KOPT-K1 (cell line): ENCODE measurements around the gene TRAPPC6A.
A peak's percentile ranks its signal among the peaks of the same experiment; 100 is the strongest.

Source experiments
- H3K27ac ChIP-seq: fragments of 200-600 bp; sonication (generic); 2 replicates; pipeline ENCODE4 v1.5.1; 2016; ENCODE audit warnings: antibody characterized with exemption, mild to moderate bottlenecking, low read depth, low read length; ENCODE audit not compliant: poor library complexity, severe bottlenecking
- H3K36me3 ChIP-seq: fragments of 200-600 bp; sonication (generic); 2 replicates; pipeline ENCODE4 v1.5.1; 2017; ENCODE audit warnings: antibody characterized with exemption, mild to moderate bottlenecking, low read length, moderate library complexity; ENCODE audit not compliant: insufficient read depth
- H3K9me3 ChIP-seq: fragments of 200-600 bp; sonication (generic); 2 replicates; pipeline ENCODE4 v1.5.1; 2017; ENCODE audit warnings: antibody characterized with exemption, low read length, mild to moderate bottlenecking; ENCODE audit not compliant: insufficient read depth, poor library complexity, severe bottlenecking

The TRAPPC6A gene

DNA sequence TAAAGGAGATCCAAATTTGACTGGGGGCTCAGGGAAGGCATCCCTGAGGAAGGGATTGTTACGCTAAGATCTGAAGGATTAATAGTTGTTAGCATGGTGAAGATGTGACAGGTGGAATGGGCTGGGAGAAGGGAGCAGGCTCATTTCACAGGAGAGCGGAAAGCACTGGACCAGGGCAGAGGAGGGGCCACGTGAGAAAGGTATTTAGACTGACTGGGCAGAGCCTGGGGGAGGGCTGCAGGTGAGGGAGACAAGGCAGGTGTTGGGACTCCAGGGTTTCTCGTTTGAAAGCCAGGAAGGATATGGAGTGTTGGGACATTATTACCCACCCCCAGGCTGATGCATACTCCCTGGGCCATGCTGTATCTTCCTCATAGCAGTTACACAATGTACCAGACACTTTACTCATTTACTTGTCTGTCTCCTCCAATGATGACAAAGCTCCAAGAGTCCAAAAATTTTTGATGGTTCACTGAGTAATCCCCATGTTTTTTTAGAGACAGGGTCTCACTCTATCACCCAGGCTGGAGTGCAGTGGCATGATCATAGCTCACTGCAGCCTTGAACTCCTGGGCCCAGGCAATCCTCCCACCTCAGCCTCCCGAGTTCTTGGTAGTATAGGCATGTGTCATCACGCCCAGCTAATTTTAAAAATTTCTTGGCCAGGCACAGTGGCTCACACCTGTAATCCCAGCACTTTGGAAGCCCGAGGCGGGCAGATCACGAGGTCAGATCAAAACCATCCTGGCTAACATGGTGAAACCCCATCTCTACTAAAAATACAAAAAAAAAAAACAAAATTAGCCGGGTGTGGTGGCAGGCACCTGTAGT is 2.3 kb downstream of the TRAPPC6A start:
- Histone ChIP-seq H3K9me3 (no peaks in the 10 kb centered on the region), H3K36me3 (no peaks in the 10 kb centered on the region), H3K27ac (no peak overlapping the region)

DNA sequence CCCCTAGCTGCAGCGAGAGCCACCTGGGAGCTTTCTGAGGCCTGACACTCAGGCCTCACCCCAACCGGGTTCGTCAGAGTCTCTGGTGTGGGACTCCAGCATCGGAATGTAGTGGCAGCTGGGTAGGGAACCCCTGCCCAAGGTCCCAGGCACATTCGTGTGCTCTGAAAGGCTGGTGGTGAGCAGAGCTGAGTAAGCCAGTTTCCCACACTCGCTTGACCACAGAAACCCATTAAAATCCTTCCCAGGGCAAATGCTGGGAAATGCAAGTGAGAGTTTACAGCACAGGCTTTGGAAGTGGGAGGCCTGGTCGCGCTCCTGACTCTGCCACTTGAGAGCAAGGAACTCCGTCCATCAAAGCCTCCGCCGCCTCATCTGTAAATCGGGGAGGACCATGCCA is 4.2 kb downstream of the TRAPPC6A start:
- Histone ChIP-seq H3K9me3 (no peaks in the 10 kb centered on the region), H3K27ac (no peak overlapping the region), H3K36me3 (no peaks in the 10 kb centered on the region)

DNA sequence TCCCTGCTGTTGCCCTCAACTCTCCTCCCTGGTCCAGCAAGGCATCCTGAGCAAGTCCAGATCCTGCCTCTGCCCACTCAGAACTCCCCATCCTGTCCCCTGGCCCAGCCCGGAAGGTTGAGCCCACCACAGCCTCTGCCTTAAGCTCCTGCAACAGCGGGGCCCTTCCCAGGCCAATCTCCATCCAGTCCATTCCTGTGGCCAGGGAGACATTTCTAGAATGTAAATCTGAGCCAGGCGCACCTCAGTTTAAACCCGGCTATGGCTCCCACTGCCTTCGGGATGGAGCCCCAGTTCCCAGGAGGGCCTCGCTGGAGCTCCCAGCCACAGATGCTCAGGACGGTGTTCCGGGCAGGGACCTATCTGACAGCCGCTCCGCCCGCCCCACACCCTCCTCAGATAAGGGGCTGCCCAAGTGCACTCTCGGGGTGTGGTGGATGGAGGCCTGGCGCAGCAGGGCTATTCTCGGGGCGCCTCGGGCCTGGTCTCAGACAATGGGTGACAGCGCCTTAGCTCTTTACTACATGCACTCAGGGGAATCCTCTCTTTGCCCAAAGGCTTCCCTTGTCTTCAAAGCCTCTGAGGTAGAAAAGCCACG is 5.3 kb downstream of the TRAPPC6A start:
- Histone ChIP-seq H3K36me3 (no peaks in the 10 kb centered on the region), H3K27ac (peak overlapping the region; percentile 57), H3K9me3 (no peaks in the 10 kb centered on the region)

- H3K27ac ChIP-seq, result peak overlapping the region; percentile 57
- H3K36me3 ChIP-seq, result no peaks in the 10 kb centered on the region
- H3K9me3 ChIP-seq, result no peaks in the 10 kb centered on the region
Measured at GRCh38 chr19:45172173-45172572, 5.9 kb downstream of the TRAPPC6A start.

- no peaks in the 10 kb centered on the region for H3K9me3 ChIP-seq
- H3K27ac ChIP-seq, result peak overlapping the region; percentile 57
- H3K36me3 ChIP-seq, result no peaks in the 10 kb centered on the region
Measured at GRCh38 chr19:45171211-45171623, 6.8 kb downstream of the TRAPPC6A start.

GRCh38 chr19:45170146-45171106 is 7.6 kb downstream of the TRAPPC6A start:
- Histone ChIP-seq H3K9me3 (no peaks in the 10 kb centered on the region), H3K27ac (peak overlapping the region; percentile 57), H3K36me3 (no peaks in the 10 kb centered on the region)

DNA sequence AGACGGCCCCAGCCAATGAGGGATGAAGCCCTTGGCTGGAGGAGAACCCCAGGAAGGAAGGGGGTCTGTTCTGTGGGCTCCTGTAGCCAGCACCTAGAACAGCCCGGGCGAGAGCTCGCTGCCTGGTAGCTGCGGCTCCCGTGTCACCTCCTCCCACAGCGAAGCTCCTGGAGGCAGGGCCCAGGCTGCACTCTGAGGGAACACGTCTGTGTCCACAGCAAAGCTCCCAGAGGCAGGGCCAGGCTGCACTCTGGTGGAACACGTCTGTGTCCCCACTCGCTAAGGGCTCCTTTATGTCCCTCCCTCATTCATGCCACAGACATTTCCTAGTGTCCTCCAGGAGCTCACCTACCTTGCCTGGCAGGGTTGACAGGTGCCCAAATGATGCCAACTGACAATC is 8.4 kb downstream of the TRAPPC6A start:
- Histone ChIP-seq H3K36me3 (no peaks in the 10 kb centered on the region), H3K9me3 (no peaks in the 10 kb centered on the region), H3K27ac (no peak overlapping the region)

DNA sequence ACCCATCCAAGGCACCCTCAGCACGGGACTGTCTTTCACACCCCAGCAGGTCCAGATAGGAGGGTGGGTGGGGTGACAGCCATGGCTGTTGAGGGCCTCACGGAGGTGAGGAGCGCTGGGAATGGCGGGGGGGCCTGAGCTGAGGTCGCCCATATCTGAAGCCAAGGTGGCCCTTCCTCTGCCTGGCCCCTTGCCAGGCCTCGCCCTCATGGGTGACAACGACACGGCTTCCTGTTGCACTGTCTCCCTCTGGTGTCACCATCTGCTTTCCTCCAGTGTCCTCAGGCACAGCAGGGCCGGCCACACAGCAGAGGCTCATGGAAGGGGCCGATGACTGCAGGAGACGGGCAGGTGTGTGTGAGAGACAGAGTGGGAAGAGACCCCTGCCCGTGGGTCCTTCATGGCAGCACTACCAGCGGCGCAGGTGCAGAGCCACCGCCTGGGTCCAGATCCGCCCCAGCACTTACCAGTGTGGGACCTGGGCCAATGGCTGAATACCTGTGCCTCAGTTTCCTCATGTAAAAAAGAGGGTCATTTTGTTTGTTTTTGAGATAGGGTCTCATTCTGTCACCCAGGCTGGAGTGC is 9.2 kb downstream of the TRAPPC6A start:
- H3K9me3 ChIP-seq, result no peaks in the 10 kb centered on the region
- H3K27ac ChIP-seq, result no peak overlapping the region
- no peaks in the 10 kb centered on the region for H3K36me3 ChIP-seq

- Histone ChIP-seq H3K27ac (no peak overlapping the region), H3K36me3 (no peaks in the 10 kb centered on the region), H3K9me3 (no peaks in the 10 kb centered on the region)
Measured at GRCh38 chr19:45166723-45167252, 11.2 kb downstream of the TRAPPC6A start.

- H3K36me3 ChIP-seq, result no peaks in the 10 kb centered on the region
- no peaks in the 10 kb centered on the region for H3K9me3 ChIP-seq
- no peak overlapping the region for H3K27ac ChIP-seq
Measured at GRCh38 chr19:45164577-45165335, 13.3 kb downstream of the TRAPPC6A start.

- Histone ChIP-seq H3K36me3 (no peaks in the 10 kb centered on the region), H3K9me3 (no peaks in the 10 kb centered on the region), H3K27ac (no peak overlapping the region)
Measured at GRCh38 chr19:45163751-45164460, 14.1 kb downstream of the TRAPPC6A start.

DNA sequence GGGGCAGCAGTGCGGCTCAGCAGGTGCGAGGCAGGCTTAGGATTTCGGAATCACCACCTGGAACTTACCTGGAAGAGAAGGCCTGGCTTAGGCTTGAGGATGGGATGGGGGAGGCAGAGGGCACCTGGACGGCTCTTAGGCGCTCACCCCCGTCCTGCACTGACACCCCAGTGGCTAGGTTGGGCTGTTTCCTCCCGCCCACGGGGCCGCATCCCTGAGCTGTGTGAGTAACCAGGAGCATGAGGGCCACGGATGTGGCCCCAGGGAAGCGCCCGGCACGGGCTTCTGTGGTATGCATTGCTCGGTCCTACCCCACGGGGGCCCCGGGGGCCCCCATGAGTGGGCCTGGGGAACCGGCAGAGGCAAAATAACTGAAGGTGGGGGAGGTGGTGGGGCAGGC is 14.9 kb downstream of the TRAPPC6A start:
- no peaks in the 10 kb centered on the region for H3K36me3 ChIP-seq
- H3K9me3 ChIP-seq, result no peaks in the 10 kb centered on the region
- no peak overlapping the region for H3K27ac ChIP-seq

DNA sequence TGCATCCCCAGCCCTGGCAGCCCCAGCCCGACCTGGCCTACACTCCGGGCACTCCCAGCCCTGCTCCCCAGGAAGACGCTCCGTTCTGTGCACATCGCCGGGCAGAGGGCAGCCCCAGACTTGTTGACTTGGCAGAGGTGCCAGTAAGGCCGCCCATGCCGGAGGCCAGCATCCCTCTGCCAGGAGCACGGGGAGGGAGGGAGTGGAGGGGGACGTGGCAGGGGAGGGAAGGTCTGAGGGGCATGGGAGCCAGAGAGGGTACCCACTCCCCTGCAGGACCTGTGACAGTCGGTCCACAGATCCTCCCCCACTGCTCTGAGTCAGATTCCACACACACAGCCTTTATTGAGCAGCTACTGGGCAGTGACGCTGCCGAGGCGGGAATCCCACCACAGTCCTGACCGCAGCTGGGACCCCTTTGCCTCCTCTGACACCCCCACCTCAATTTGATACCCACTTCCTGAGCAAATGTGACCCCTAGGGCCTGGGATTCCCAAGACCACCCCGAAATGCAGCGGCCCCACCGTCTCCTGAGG is 15.4 kb downstream of the TRAPPC6A start:
- no peaks in the 10 kb centered on the region for H3K9me3 ChIP-seq
- H3K36me3 ChIP-seq, result no peaks in the 10 kb centered on the region
- H3K27ac ChIP-seq, result no peak overlapping the region
